K562 (cell line): ENCODE data around the gene WDR1. TPM values are rescaled to one million over a fixed set of nuclear protein-coding genes. Genes with fewer than 3 reads are reported as not detected.

ENCODE experiments used
- ATAC-seq: fragments of 200-7000 bp; cut with Tn5 transposase; 3 replicates; pipeline ENCODE4 v1.9.1; 2020; ENCODE audit warnings: moderate library complexity
- BruUV-seq: library from RNA; stranded (reverse); fragments of 400-500 nt; replicated peaks from 2 replicates; lab custom pipeline; 2021; lab: Mats Ljungman, UMichigan
- CTCF ChIA-PET: fragments of 300-600 bp; formaldehyde crosslinking; extraction: SDS; loops from one replicate; lab custom pipeline; 2021; ENCODE audit warnings: low intra/inter-chr PET ratio; lab: Yijun Ruan, JAX
- POLR2A ChIA-PET: fragments of 300-600, 350-650 bp; sonication (Branson Sonifier 250); formaldehyde crosslinking; extraction: SDS; loops from one replicate; lab custom pipeline; 2021; ENCODE audit warnings: antibody characterized with exemption, inconsistent platforms; lab: Yijun Ruan, JAX
- DNase-seq, 4 experiments: peaks; one replicate each; pipeline versions ENCODE4 v3.0.0 to v3.0.0-alpha.2; 2011 to 2018; ENCODE audit warnings: low spot score in 3 of 4, mixed read lengths in 3 of 4; ENCODE audit errors: extremely low read depth in 1 of 4
- FAIRE-seq: peaks from 2 replicates; lab custom pipeline; 2011; peaks lifted over from hg19 to GRCh38; lab: Jason Lieb, UNC
- H2AFZ ChIP-seq: 2 replicates; pipeline ENCODE4 v1.6.0; 2011; ENCODE audit warnings: low read depth, low read length, control low read depth, inconsistent platforms
- H3K27ac ChIP-seq: fragments of 200-600 bp; 3 replicates; pipeline ENCODE4 v1.8.0; 2011; ENCODE audit warnings: low read depth, mild to moderate bottlenecking, control low read depth, inconsistent platforms, low read length, moderate library complexity, mixed read lengths; ENCODE audit errors: extremely low read depth
- H3K27me3 ChIP-seq, 2 experiments: fragments of 300-600 bp in 1 of 2; 2 replicates in 1 of 2; 3 replicates in 1 of 2; pipeline versions ENCODE4 v1.6.0 to v1.8.0; 2011; ENCODE audit warnings: inconsistent platforms in 2 of 2, low read length in 2 of 2, mild to moderate bottlenecking in 1 of 2, mixed read lengths in 1 of 2, moderate library complexity in 1 of 2; ENCODE audit not compliant: control insufficient read depth in 2 of 2, insufficient read depth in 2 of 2
- H3K36me3 ChIP-seq: fragments of 300-600 bp; 3 replicates; pipeline ENCODE4 v1.8.0; 2011; ENCODE audit warnings: mild to moderate bottlenecking, low read length, inconsistent platforms; ENCODE audit not compliant: control insufficient read depth, insufficient read depth
- H3K4me1 ChIP-seq, 2 experiments: fragments of 200-600 bp in 1 of 2; replicated peaks in 1 of 2; 2 replicates in 1 of 2; 3 replicates in 1 of 2; pipeline versions ENCODE4 v1.5.1 to v1.8.0; 2011; ENCODE audit warnings: inconsistent platforms in 2 of 2, low read length in 2 of 2, mild to moderate bottlenecking in 1 of 2, mixed read lengths in 1 of 2, moderate library complexity in 1 of 2; ENCODE audit not compliant: control insufficient read depth in 2 of 2, insufficient read depth in 2 of 2
- H3K4me2 ChIP-seq: 2 replicates; pipeline ENCODE4 v1.6.1; 2011; ENCODE audit warnings: low read length, control low read depth, inconsistent platforms, mixed read lengths; ENCODE audit not compliant: insufficient read depth
- H3K4me3 ChIP-seq: fragments of 200-600 bp; sonication (generic), shearing (Covaris generic); 2 replicates; pipeline ENCODE4 v1.5.1; 2016; ENCODE audit warnings: control low read depth, inconsistent platforms
- H3K79me2 ChIP-seq: fragments of 200-600 bp; 3 replicates; pipeline ENCODE4 v1.8.0; 2011; ENCODE audit warnings: low read length, inconsistent platforms; ENCODE audit not compliant: control insufficient read depth, insufficient read depth
- H3K9ac ChIP-seq, 2 experiments: 2 replicates each; pipeline versions ENCODE4 v1.6.0 to v1.6.1; 2011; ENCODE audit warnings: low read depth in 2 of 2, low read length in 2 of 2, control low read depth in 1 of 2, inconsistent platforms in 1 of 2, mild to moderate bottlenecking in 1 of 2, mixed read lengths in 1 of 2; ENCODE audit not compliant: insufficient read depth in 1 of 2
- H3K9me1 ChIP-seq: one replicate; pipeline ENCODE4 v1.6.0; 2011; ENCODE audit warnings: inconsistent platforms, mild to moderate bottlenecking, low read length, moderate library complexity; ENCODE audit not compliant: control insufficient read depth, insufficient read depth
- H3K9me3 ChIP-seq: replicated peaks from 2 replicates; pipeline ENCODE4 v1.5.1; 2011; ENCODE audit warnings: low read depth, low read length, inconsistent platforms; ENCODE audit not compliant: control insufficient read depth, insufficient read depth
- H4K20me1 ChIP-seq: replicated peaks from 2 replicates; pipeline ENCODE4 v1.6.1; 2011; ENCODE audit warnings: low read length, inconsistent platforms, mixed read lengths; ENCODE audit not compliant: control insufficient read depth, insufficient read depth
- C11orf30 ChIP-seq: fragments of 450-650 bp; IDR thresholded peaks from 2 replicates; pipeline ENCODE4 v1.6.1; 2016; ENCODE audit warnings: low read depth, mild to moderate bottlenecking
- CBFB ChIP-seq: sonication (generic); formaldehyde crosslinking; IDR thresholded peaks from 2 replicates; pipeline ENCODE4 v1.4.0; 2020; ENCODE audit warnings: mild to moderate bottlenecking, missing genetic modification reagents
- GATA2 ChIP-seq: sonication (generic); formaldehyde crosslinking; IDR thresholded peaks from 2 replicates; pipeline ENCODE4 v1.4.0; 2020; ENCODE audit warnings: mild to moderate bottlenecking, missing genetic modification reagents
- NCOA2 ChIP-seq, 2 experiments: fragments of 450-650 bp; IDR thresholded peaks; 2 replicates each; pipeline ENCODE4 v1.6.1; 2018; ENCODE audit warnings: mild to moderate bottlenecking in 2 of 2, moderate library complexity in 1 of 2; ENCODE audit not compliant: partially characterized antibody in 2 of 2
- POLR3A ChIP-seq: IDR thresholded peaks from 2 replicates; pipeline ENCODE4 v1.6.1; 2011; ENCODE audit warnings: borderline replicate concordance, mild to moderate bottlenecking, moderate library complexity; ENCODE audit not compliant: insufficient read length, insufficient read depth; ENCODE audit errors: extremely low read depth
- SRSF9 ChIP-seq: fragments of 200-400 bp; formaldehyde crosslinking; IDR thresholded peaks from 2 replicates; pipeline ENCODE4 v1.6.1; 2017; ENCODE audit warnings: low read depth, low read length, borderline replicate concordance
- TAF7 ChIP-seq: fragments of 450-650 bp; IDR thresholded peaks from 2 replicates; pipeline ENCODE4 v1.6.1; 2016; ENCODE audit warnings: missing genetic modification characterization, missing compliant biosample characterization
- VEZF1 ChIP-seq: fragments of 200-800 bp; sonication (Bioruptor generic); IDR thresholded peaks from 2 replicates; pipeline ENCODE4 v1.6.1; 2017; ENCODE audit warnings: missing genetic modification characterization, missing compliant biosample characterization
- ZNF140 ChIP-seq: fragments of 250-450 bp; sonication (Bioruptor Pico); IDR thresholded peaks from 2 replicates; pipeline ENCODE4 v1.8.0; 2021; ENCODE audit warnings: moderate library complexity, mild to moderate bottlenecking, inconsistent platforms
- ZNF395 ChIP-seq: fragments of 200-800 bp; sonication (Bioruptor generic); IDR thresholded peaks from 2 replicates; pipeline ENCODE4 v1.6.1; 2017; ENCODE audit warnings: missing genetic modification characterization, missing compliant biosample characterization
- ZNF398 ChIP-seq: fragments of 250-450 bp; sonication (Bioruptor Pico); IDR thresholded peaks from 2 replicates; pipeline ENCODE4 v1.8.0; 2021; ENCODE audit warnings: moderate library complexity, mild to moderate bottlenecking, inconsistent platforms
- ZNF445 ChIP-seq: fragments of 250-450 bp; sonication (Bioruptor Pico); IDR thresholded peaks from 2 replicates; pipeline ENCODE4 v1.4.0; 2020; ENCODE audit warnings: low read depth, mild to moderate bottlenecking, moderate library complexity
- WGBS: fragments of 100-300 bp; shearing (Covaris generic); methylation state at CpG from one replicate; pipeline ENCODE4 v1.1.6; 2016; ENCODE audit warnings: low coverage, mixed read lengths; ENCODE audit not compliant: insufficient coverage; ENCODE audit errors: missing lambda C conversion rate; 5-methylcytosine and 5-hydroxymethylcytosine counted together
- in situ Hi-C: fragments of 300-500 bp; cut with MboI; formaldehyde crosslinking; loops from 4 replicates; pipeline ENCODE4 v1.15.0; 2018; ENCODE audit warnings: inconsistent platforms, mixed read lengths
- intact Hi-C: fragments of 100-400 bp; cut with micrococcal nuclease; formaldehyde crosslinking; loops from 2 replicates; pipeline ENCODE4 v1.14.2; 2022
- polyA plus RNA-seq, 8 experiments: library from polyadenylated mRNA; depleted of rRNA in 4 of 8; stranded (reverse) in 5 of 8; unstranded in 3 of 8; fragments of >200 nt; fragmentation: Nextera tagmentation in 2 of 8; fragmentation: Illumina TruSeq in 1 of 8; extraction: Ambion mirVana in 2 of 8; extraction: Trizol in 1 of 8; gene quantifications; 2 replicates each; pipeline versions ENCODE4 v1.2.1 to v1.2.3, GENCODE V29; 2011 to 2014; ENCODE audit warnings: inconsistent platforms in 1 of 8, missing spikeins in 1 of 8
- total RNA-seq, 7 experiments: library from RNA; depleted of rRNA in 6 of 7; stranded (reverse); fragments of >200 nt in 6 of 7; fragmentation: Illumina TruSeq in 2 of 7; extraction: Trizol in 2 of 7; gene quantifications; 2 replicates each; pipeline versions ENCODE4 v1.2.1 to v1.2.3, GENCODE V29; 2011 to 2021; ENCODE audit warnings: low replicate concordance in 1 of 7

Gene WDR1
- total and polyA plus RNA-seq, 9 of the 15 experiments (the other 6 are each of a cell fraction or from before 2014, with no cell fraction given) = 16.1 to 213 (median 125) TPM

GRCh38 chr4:10058371-10058770 lies 58.2 kb downstream of the WDR1 start:
- CTCF ChIA-PET = no interaction called here
- TF ChIP-seq C11orf30 (no peak), SRSF9 (no peak), TAF7 (tag) (no peak), ZNF140 (CRISPR knock-in tag) (no peak), GATA2 (CRISPR knock-in tag) (no peak), ZNF398 (CRISPR knock-in tag) (no peak), VEZF1 (CRISPR knock-in tag) (no peak), ZNF445 (CRISPR knock-in tag) (no peak), CBFB (CRISPR knock-in tag) (no peak), POLR3A (no peak), ZNF395 (CRISPR knock-in tag) (no peak), NCOA2 (IDR thresholded peaks at IDR 0.05; ENCODE audit: partially characterized antibody in 2 of 2) (no peak)
- TF ChIP-seq, all 486 proteins: peak for 0
- Histone ChIP-seq H3K4me3 (no peak overlapping the region), H3K27me3 (peaks cover 8 to 29% of the 10 kb centered on the region in 2 experiments), H3K9ac (no peak overlapping the region), H3K9me3 (no peaks in the 10 kb centered on the region), H4K20me1 (no peaks in the 10 kb centered on the region), H2AFZ (no peak overlapping the region), H3K36me3 (no peaks in the 10 kb centered on the region), H3K9me1 (no peaks in the 10 kb centered on the region), H3K4me1 (no peaks in the 10 kb centered on the region), H3K79me2 (no peaks in the 10 kb centered on the region), H3K27ac (no peak overlapping the region), H3K4me2 (no peak overlapping the region)
- intact Hi-C loops (no loop called here), in situ Hi-C loops (no loop called here)
- no peak for ATAC-seq
- WGBS = 0% methylated on average over 7 of the region's 7 CpGs
- no peak for DNase-seq
- no peak for FAIRE-seq
- no TSS peak for BruUV-seq
- POLR2A ChIA-PET = no interaction called here
